ENCODE results near the gene SPTSSA.

DNA sequence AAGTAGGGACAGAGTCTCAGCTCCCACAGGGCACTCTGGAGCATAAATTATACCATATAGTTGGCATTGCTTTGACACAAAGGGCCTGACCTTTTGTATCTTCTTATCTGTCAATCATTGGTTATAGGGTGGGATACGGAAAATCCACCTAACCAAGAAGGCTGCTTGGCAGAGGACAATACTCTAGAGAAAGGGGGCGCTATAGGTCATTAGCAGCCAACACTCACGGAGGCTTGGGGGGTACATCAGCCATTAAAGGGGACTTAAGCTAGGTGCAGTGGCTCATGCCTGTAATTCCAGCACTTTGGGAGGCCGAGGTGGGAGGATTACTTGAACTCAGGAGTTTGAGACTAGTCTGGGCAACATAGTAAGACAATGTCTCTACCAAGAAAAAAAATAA is 22.9 kb downstream of the SPTSSA start:
- TF ChIP-seq, protein P1, sequence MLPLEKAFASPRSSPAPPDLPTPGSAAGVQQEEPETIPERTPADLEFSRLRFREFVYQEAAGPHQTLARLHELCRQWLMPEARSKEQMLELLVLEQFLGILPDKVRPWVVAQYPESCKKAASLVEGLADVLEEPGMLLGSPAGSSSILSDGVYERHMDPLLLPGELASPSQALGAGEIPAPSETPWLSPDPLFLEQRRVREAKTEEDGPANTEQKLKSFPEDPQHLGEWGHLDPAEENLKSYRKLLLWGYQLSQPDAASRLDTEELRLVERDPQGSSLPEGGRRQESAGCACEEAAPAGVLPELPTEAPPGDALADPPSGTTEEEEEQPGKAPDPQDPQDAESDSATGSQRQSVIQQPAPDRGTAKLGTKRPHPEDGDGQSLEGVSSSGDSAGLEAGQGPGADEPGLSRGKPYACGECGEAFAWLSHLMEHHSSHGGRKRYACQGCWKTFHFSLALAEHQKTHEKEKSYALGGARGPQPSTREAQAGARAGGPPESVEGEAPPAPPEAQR (CRISPR knock-in tag; IDR thresholded peaks at IDR 0.05) = no peak
- TF ChIP-seq NFE2L1 (CRISPR knock-in tag; IDR thresholded peaks at IDR 0.05) (no peak), JUN (CRISPR knock-in tag; IDR thresholded peaks at IDR 0.05) (no peak), KAT7 (CRISPR knock-in tag; IDR thresholded peaks at IDR 0.05; ENCODE audit: borderline replicate concordance) (no peak), TP53 (CRISPR knock-in tag; IDR thresholded peaks at IDR 0.05) (no peak), CBFB (CRISPR knock-in tag; IDR thresholded peaks at IDR 0.05; ENCODE audit: low read depth) (no peak), NFATC4 (CRISPR knock-in tag; IDR thresholded peaks at IDR 0.05) (no peak), FOXK1 (CRISPR knock-in tag; IDR thresholded peaks at IDR 0.05) (no peak), ELF4 (CRISPR knock-in tag; IDR thresholded peaks at IDR 0.05; ENCODE audit: low read depth) (no peak), NR3C1 (CRISPR knock-in tag; conservative IDR thresholded peaks at IDR 0.05; ENCODE audit: low read depth) (no peak), CREB1 (CRISPR knock-in tag; IDR thresholded peaks at IDR 0.05) (no peak), ZNF219 (CRISPR knock-in tag; IDR thresholded peaks at IDR 0.05; ENCODE audit: borderline replicate concordance) (no peak)
- TF ChIP-seq, protein P2, sequence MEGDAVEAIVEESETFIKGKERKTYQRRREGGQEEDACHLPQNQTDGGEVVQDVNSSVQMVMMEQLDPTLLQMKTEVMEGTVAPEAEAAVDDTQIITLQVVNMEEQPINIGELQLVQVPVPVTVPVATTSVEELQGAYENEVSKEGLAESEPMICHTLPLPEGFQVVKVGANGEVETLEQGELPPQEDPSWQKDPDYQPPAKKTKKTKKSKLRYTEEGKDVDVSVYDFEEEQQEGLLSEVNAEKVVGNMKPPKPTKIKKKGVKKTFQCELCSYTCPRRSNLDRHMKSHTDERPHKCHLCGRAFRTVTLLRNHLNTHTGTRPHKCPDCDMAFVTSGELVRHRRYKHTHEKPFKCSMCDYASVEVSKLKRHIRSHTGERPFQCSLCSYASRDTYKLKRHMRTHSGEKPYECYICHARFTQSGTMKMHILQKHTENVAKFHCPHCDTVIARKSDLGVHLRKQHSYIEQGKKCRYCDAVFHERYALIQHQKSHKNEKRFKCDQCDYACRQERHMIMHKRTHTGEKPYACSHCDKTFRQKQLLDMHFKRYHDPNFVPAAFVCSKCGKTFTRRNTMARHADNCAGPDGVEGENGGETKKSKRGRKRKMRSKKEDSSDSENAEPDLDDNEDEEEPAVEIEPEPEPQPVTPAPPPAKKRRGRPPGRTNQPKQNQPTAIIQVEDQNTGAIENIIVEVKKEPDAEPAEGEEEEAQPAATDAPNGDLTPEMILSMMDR (IDR thresholded peaks at IDR 0.05) = peak; percentile 37; the same call in 1 of the 2 replicates
